Esophagus muscularis mucosa (tissue), 4 donors: ENCODE results near the gene TOGARAM2.

ENCODE experiments used
- EP300 ChIP-seq: sonication (generic); formaldehyde crosslinking; IDR thresholded peaks from one replicate; pipeline ENCODE4 v1.6.1; 2017; ENCODE audit warnings: antibody characterized with exemption
- POLR2A ChIP-seq: fragments of 450-650 bp; IDR thresholded peaks from one replicate; pipeline ENCODE4 v1.6.1; 2017; ENCODE audit warnings: antibody characterized with exemption, moderate library complexity, mild to moderate bottlenecking, low read depth
- POLR2AphosphoS5 ChIP-seq, 2 donors: sonication (generic); formaldehyde crosslinking; IDR thresholded peaks; one replicate each; pipeline ENCODE4 v1.6.1; 2017; ENCODE audit warnings: antibody characterized with exemption in 2 of 2
- TF ChIP-seq, protein P1 (sequence below), 3 experiments: fragments of 200-600 bp in 2 of 3; fragments of 450-650 bp in 1 of 3; sonication (generic) in 2 of 3; IDR thresholded peaks; one replicate each; pipeline ENCODE4 v1.5.1; 2017 to 2019; ENCODE audit warnings: antibody characterized with exemption in 3 of 3, mild to moderate bottlenecking in 2 of 3, moderate library complexity in 1 of 3

DNA sequence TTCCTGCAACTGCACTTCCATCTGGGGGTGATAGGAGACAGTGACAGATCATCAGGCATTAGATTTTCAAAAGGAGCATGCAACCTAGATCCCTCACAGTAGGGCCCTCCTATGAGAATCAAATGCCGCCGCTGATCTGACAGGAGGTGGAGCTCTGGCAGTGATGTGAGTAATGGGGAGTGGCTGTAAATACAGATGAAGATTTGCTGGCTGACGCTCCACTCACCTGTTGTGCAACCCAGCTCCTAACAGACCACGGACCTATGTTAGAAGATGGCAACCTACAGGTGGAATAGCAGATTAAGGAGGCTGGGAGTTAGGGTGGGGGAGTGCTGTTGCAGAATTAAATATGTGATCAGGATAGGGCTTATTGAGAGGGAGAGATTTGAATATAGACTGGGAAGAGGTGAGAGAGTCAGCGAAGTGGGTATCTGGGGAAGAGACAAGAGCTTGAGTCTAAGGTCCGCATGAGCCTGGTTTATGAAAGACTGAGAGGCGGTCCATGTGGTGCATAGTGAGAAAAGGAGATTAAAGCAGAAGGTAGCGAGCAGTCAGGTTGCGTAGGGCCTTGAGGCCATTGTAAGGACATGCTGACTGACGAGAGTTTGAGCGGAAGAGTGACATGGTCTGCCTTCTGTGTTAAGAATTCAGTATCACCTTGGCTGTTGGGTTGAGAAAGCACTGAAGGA lies 31.3 kb upstream of the TOGARAM2 start:
- TF ChIP-seq, protein P1, sequence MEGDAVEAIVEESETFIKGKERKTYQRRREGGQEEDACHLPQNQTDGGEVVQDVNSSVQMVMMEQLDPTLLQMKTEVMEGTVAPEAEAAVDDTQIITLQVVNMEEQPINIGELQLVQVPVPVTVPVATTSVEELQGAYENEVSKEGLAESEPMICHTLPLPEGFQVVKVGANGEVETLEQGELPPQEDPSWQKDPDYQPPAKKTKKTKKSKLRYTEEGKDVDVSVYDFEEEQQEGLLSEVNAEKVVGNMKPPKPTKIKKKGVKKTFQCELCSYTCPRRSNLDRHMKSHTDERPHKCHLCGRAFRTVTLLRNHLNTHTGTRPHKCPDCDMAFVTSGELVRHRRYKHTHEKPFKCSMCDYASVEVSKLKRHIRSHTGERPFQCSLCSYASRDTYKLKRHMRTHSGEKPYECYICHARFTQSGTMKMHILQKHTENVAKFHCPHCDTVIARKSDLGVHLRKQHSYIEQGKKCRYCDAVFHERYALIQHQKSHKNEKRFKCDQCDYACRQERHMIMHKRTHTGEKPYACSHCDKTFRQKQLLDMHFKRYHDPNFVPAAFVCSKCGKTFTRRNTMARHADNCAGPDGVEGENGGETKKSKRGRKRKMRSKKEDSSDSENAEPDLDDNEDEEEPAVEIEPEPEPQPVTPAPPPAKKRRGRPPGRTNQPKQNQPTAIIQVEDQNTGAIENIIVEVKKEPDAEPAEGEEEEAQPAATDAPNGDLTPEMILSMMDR (IDR thresholded peaks at IDR 0.05), result no peak
- no peak for TF ChIP-seq POLR2A
- TF ChIP-seq POLR2AphosphoS5 (IDR thresholded peaks at IDR 0.05), result no peak
- TF ChIP-seq EP300, result no peak
